ENCODE data around the gene GRWD1. TPM values are rescaled to one million over a fixed set of nuclear protein-coding genes. Genes with fewer than 3 reads are reported as not detected.

The GRWD1 gene
- polyA plus RNA-seq, 1 experiment = 20.0 TPM

- peak; percentile 97 for TF ChIP-seq CTCF (IDR thresholded peaks at IDR 0.05; ENCODE audit: insufficient read depth, low read depth, low read length)
- Histone ChIP-seq H3K27me3 (ENCODE audit: control insufficient read depth, insufficient read depth, low read length) (no peaks in the 10 kb centered on the region), H3K36me3 (ENCODE audit: control insufficient read depth, insufficient read depth, low read length) (no peaks in the 10 kb centered on the region), H3K4me3 (ENCODE audit: low read depth, low read length) (no peak overlapping the region)
- CTCF ChIA-PET = interaction anchor here (0.6 to 11.9 kb wide), 31 partner anchors 9 to 184 kb away, joined by 3 to 161 read pairs (median 4); partner anchors contain the start of genes GRIN2D and GRWD1
- POLR2A ChIA-PET = interaction anchor here (0.6 kb wide), 1 partner anchor 16 kb away, joined by 14 read pairs; no protein-coding TSS in a partner anchor
- DNase-seq (ENCODE audit: low read depth) = no peak
Observed at GRCh38 chr19:48489608-48490216, 43.9 kb downstream of the GRWD1 start.

GRCh38 chr19:48490981-48491792, 45.4 kb downstream of the GRWD1 start:
- ChIA-PET CTCF (interaction anchor here (1.7 to 11.9 kb wide), 5 partner anchors 11 to 172 kb away, joined by 4 to 161 read pairs (median 13); no protein-coding TSS in a partner anchor), POLR2A (no interaction called here)
- Histone ChIP-seq H3K27me3 (ENCODE audit: control insufficient read depth, insufficient read depth, low read length) (no peaks in the 10 kb centered on the region), H3K4me3 (ENCODE audit: low read depth, low read length) (no peak overlapping the region), H3K36me3 (ENCODE audit: control insufficient read depth, insufficient read depth, low read length) (no peaks in the 10 kb centered on the region)
- TF ChIP-seq CTCF (IDR thresholded peaks at IDR 0.05; ENCODE audit: insufficient read depth, low read depth, low read length) = no peak
- DNase-seq (ENCODE audit: low read depth) = no peak

- Histone ChIP-seq H3K4me3 (ENCODE audit: low read depth, low read length) (no peak overlapping the region), H3K36me3 (ENCODE audit: control insufficient read depth, insufficient read depth, low read length) (no peaks in the 10 kb centered on the region), H3K27me3 (ENCODE audit: control insufficient read depth, insufficient read depth, low read length) (no peaks in the 10 kb centered on the region; the same call in 1 of the 2 replicates)
- CTCF ChIA-PET = interaction anchor here (3.3 to 11.9 kb wide), 2 partner anchors 11 to 95 kb away, joined by 25 to 161 read pairs; no protein-coding TSS in a partner anchor
- DNase-seq (ENCODE audit: low read depth) = no peak
- TF ChIP-seq CTCF (IDR thresholded peaks at IDR 0.05; ENCODE audit: insufficient read depth, low read depth, low read length) = no peak
- POLR2A ChIA-PET = no interaction called here
Observed at GRCh38 chr19:48491793-48492123, 46.0 kb downstream of the GRWD1 start.

- POLR2A ChIA-PET = interaction anchor here (0.6 to 0.8 kb wide), 5 partner anchors 21 to 936 kb away, joined by 3 to 4 read pairs (median 3); a partner anchor contains a TSS
- TF ChIP-seq CTCF (IDR thresholded peaks at IDR 0.05; ENCODE audit: insufficient read depth, low read depth, low read length) = no peak
- CTCF ChIA-PET = interaction anchor here (0.9 to 11.9 kb wide), 4 partner anchors 13 to 173 kb away, joined by 3 to 161 read pairs (median 7); partner anchors contain the start of gene KDELR1
- DNase-seq (ENCODE audit: low read depth) = peak; percentile 83
- Histone ChIP-seq H3K36me3 (ENCODE audit: control insufficient read depth, insufficient read depth, low read length) (no peaks in the 10 kb centered on the region), H3K4me3 (ENCODE audit: low read depth, low read length) (peak overlapping the region; percentile 75), H3K27me3 (ENCODE audit: control insufficient read depth, insufficient read depth, low read length) (peaks cover 4% of the 10 kb centered on the region; the same call in 1 of the 2 replicates)
Observed at GRCh38 chr19:48492925-48493717, 47.3 kb downstream of the GRWD1 start.

All from BJ (cell line).